ENCODE results near the gene LHX4.

The LHX4 gene

DNA sequence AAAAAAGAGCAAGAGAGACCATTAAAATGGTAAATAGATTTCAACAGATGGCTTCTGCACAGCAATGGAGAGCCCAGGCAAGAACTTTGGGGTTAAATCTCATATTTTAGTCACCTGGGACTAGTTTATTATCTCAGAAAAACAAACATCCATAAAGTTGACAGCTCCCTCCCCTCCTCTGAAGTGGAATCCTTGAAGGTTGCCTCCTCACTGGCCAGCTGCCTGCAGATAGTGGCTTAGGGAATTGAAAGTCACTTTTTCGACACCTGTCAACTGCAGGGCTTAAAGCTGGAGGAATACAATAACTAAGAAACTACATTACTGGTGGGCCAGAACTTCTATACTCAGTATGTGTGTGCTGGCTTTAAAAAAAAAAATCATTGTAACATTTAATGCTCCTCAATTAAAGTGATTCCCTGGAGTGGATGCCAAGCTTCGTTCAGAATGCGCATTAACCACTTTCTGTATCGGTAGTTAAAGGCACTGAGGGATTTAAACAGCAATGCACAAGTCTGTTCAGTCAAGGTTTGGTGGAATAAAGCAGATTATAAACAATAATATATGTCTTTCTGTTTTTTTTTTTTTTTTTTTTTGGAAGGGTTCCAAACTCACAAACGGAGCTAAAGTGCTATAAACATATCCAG, 52.5 kb downstream of the LHX4 start:
- no peak for TF ChIP-seq TEAD4 (IDR thresholded peaks at IDR 0.05)
- no peak for TF ChIP-seq TAF1 (IDR thresholded peaks at IDR 0.05; ENCODE audit: low read depth)
- TF ChIP-seq, protein P1, sequence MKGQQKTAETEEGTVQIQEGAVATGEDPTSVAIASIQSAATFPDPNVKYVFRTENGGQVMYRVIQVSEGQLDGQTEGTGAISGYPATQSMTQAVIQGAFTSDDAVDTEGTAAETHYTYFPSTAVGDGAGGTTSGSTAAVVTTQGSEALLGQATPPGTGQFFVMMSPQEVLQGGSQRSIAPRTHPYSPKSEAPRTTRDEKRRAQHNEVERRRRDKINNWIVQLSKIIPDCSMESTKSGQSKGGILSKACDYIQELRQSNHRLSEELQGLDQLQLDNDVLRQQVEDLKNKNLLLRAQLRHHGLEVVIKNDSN (IDR thresholded peaks at IDR 0.05), result no peak
- TF ChIP-seq, protein P2, sequence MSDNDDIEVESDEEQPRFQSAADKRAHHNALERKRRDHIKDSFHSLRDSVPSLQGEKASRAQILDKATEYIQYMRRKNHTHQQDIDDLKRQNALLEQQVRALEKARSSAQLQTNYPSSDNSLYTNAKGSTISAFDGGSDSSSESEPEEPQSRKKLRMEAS (IDR thresholded peaks at IDR 0.05), result no peak
- no peak for TF ChIP-seq CREB1 (IDR thresholded peaks at IDR 0.05; ENCODE audit: low read depth)
- no peak for TF ChIP-seq EGR1 (IDR thresholded peaks at IDR 0.05)
- TF ChIP-seq EP300 (IDR thresholded peaks at IDR 0.05; ENCODE audit: borderline replicate concordance), result no peak
- TF ChIP-seq RAD21 (IDR thresholded peaks at IDR 0.05; ENCODE audit: low read depth), result no peak
- no peak for TF ChIP-seq CEBPB (IDR thresholded peaks at IDR 0.05)
- no peak for TF ChIP-seq NFIC (IDR thresholded peaks at IDR 0.05)
- TF ChIP-seq YY1 (IDR thresholded peaks at IDR 0.05; ENCODE audit: low read depth), result no peak
- TF ChIP-seq, protein P3, sequence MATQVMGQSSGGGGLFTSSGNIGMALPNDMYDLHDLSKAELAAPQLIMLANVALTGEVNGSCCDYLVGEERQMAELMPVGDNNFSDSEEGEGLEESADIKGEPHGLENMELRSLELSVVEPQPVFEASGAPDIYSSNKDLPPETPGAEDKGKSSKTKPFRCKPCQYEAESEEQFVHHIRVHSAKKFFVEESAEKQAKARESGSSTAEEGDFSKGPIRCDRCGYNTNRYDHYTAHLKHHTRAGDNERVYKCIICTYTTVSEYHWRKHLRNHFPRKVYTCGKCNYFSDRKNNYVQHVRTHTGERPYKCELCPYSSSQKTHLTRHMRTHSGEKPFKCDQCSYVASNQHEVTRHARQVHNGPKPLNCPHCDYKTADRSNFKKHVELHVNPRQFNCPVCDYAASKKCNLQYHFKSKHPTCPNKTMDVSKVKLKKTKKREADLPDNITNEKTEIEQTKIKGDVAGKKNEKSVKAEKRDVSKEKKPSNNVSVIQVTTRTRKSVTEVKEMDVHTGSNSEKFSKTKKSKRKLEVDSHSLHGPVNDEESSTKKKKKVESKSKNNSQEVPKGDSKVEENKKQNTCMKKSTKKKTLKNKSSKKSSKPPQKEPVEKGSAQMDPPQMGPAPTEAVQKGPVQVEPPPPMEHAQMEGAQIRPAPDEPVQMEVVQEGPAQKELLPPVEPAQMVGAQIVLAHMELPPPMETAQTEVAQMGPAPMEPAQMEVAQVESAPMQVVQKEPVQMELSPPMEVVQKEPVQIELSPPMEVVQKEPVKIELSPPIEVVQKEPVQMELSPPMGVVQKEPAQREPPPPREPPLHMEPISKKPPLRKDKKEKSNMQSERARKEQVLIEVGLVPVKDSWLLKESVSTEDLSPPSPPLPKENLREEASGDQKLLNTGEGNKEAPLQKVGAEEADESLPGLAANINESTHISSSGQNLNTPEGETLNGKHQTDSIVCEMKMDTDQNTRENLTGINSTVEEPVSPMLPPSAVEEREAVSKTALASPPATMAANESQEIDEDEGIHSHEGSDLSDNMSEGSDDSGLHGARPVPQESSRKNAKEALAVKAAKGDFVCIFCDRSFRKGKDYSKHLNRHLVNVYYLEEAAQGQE (IDR thresholded peaks at IDR 0.05; ENCODE audit: low read depth), result no peak
- TF ChIP-seq ZBTB7A (IDR thresholded peaks at IDR 0.05; ENCODE audit: low read depth), result no peak
- TF ChIP-seq TCF12 (IDR thresholded peaks at IDR 0.05; ENCODE audit: low read depth), result no peak
- no peak for TF ChIP-seq FOXM1 (IDR thresholded peaks at IDR 0.05; ENCODE audit: borderline replicate concordance, low read depth)

DNA sequence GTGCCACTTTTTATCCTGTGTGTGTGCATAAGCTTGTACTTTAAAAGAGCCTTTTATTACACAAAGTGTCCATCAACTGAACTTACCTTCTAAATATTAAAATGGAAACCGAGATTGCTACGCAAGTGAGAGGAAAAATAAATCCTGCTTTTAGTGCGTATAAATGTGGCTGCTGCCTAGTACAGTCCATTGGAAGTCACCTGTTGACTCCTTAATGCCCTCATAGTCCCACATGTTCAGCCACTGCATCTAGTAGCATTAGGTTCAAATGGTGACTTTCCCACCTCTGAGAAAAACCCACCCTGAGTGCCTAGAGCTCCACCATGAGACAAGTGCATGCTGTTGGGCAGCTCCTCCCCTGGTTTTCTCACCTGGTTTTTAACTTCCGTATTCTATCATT, 53.0 kb downstream of the LHX4 start:
- TF ChIP-seq, protein P3 (IDR thresholded peaks at IDR 0.05; ENCODE audit: low read depth), result no peak
- TF ChIP-seq CEBPB (IDR thresholded peaks at IDR 0.05) (no peak), TEAD4 (IDR thresholded peaks at IDR 0.05) (no peak), EGR1 (IDR thresholded peaks at IDR 0.05) (no peak), FOXM1 (IDR thresholded peaks at IDR 0.05; ENCODE audit: borderline replicate concordance, low read depth) (no peak), CREB1 (IDR thresholded peaks at IDR 0.05; ENCODE audit: low read depth) (no peak), RAD21 (IDR thresholded peaks at IDR 0.05; ENCODE audit: low read depth) (no peak), EP300 (IDR thresholded peaks at IDR 0.05; ENCODE audit: borderline replicate concordance) (no peak), ZBTB7A (IDR thresholded peaks at IDR 0.05; ENCODE audit: low read depth) (no peak), TCF12 (IDR thresholded peaks at IDR 0.05; ENCODE audit: low read depth) (no peak), YY1 (IDR thresholded peaks at IDR 0.05; ENCODE audit: low read depth) (no peak), TAF1 (IDR thresholded peaks at IDR 0.05; ENCODE audit: low read depth) (no peak), NFIC (IDR thresholded peaks at IDR 0.05) (no peak)
- TF ChIP-seq, protein P2 (IDR thresholded peaks at IDR 0.05), result no peak
- TF ChIP-seq, protein P1 (IDR thresholded peaks at IDR 0.05), result no peak

DNA sequence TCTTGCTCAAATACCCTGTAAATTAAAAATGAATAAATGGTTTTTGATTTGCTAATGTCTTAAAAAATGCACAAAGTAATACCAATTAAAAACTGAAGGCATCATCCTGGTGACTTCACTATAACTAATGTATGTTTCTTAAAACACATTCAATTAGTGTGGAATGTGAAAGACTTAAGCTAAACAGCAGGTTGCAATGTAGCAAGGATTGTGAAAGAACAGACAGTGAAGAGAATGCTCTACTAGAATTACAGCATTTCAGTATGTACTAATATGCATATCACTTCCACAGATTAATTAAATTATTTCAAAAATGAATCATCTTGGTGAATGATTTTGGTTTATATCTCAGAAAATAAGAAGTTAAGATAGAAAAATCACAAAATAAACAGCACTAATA, 56.4 kb downstream of the LHX4 start:
- TF ChIP-seq, protein P3 (IDR thresholded peaks at IDR 0.05; ENCODE audit: low read depth), result no peak
- TF ChIP-seq, protein P2 (IDR thresholded peaks at IDR 0.05), result no peak
- TF ChIP-seq RAD21 (IDR thresholded peaks at IDR 0.05; ENCODE audit: low read depth), result no peak

DNA sequence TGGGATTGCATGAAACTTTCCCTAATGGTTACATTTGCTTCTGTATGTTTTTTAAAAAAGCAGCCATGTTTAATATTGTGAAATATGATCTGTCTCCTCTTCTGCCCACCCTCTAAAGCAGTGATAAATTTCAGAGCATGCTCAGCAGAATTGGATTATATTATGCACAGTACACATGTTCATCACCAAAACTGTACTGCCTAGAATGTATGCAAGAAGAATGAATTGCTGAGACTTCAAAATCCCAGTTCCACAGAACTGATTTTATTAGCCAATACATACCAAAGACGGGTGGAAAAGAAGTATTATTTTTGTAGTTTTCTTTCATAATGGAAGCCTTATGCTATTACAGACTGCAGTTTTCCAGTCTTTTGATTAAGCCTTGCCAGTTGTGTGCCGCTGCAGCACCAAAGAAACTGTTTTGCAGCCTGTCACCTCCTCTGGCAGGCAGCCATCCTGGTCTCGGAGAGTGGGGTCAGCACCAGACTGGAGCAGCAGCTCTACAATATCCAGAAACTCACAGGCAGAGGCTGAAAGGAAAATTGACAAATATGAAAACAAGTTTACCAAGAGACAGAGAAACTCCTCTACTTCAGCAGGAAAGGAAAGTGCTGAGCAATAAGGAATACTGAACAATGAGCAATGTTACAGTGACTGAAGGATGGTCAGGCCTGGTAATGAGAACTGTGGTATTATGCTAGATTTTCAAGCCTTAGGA, 58.1 kb downstream of the LHX4 start:
- TF ChIP-seq ZBTB7A (IDR thresholded peaks at IDR 0.05; ENCODE audit: low read depth) (no peak), FOXM1 (IDR thresholded peaks at IDR 0.05; ENCODE audit: borderline replicate concordance, low read depth) (no peak), YY1 (IDR thresholded peaks at IDR 0.05; ENCODE audit: low read depth) (no peak), TAF1 (IDR thresholded peaks at IDR 0.05; ENCODE audit: low read depth) (no peak), CEBPB (IDR thresholded peaks at IDR 0.05) (no peak), EGR1 (IDR thresholded peaks at IDR 0.05) (no peak), EP300 (IDR thresholded peaks at IDR 0.05; ENCODE audit: borderline replicate concordance) (no peak), RAD21 (IDR thresholded peaks at IDR 0.05; ENCODE audit: low read depth) (no peak), NFIC (IDR thresholded peaks at IDR 0.05) (no peak), CREB1 (IDR thresholded peaks at IDR 0.05; ENCODE audit: low read depth) (no peak), TEAD4 (IDR thresholded peaks at IDR 0.05) (no peak), TCF12 (IDR thresholded peaks at IDR 0.05; ENCODE audit: low read depth) (no peak)
- TF ChIP-seq, protein P1 (IDR thresholded peaks at IDR 0.05), result no peak
- TF ChIP-seq, protein P3 (IDR thresholded peaks at IDR 0.05; ENCODE audit: low read depth), result no peak
- TF ChIP-seq, protein P2 (IDR thresholded peaks at IDR 0.05), result no peak

Measured in Ishikawa (cell line).